Caco-2 (cell line): Measurements from ENCODE around the gene CACNA1A. TPM values are rescaled to one million over a fixed set of nuclear protein-coding genes. Genes with fewer than 3 reads are reported as not detected.

Experiments used
- BruUV-seq: library from RNA; stranded (reverse); fragments of 400-500 nt; replicated peaks from 2 replicates; lab custom pipeline; 2021; lab: Mats Ljungman, UMichigan
- CTCF ChIA-PET: fragments of 300-600 bp; sonication (Branson Sonifier 250); formaldehyde crosslinking; loops from one replicate; lab custom pipeline; 2022; ENCODE audit warnings: antibody characterized with exemption; lab: Charles Lee
- POLR2A ChIA-PET: fragments of 300-600 bp; sonication (Branson Sonifier 250); formaldehyde crosslinking; loops from one replicate; lab custom pipeline; 2022; ENCODE audit warnings: antibody characterized with exemption; lab: Charles Lee
- DNase-seq, 2 experiments: peaks; one replicate each; pipeline versions ENCODE4 v3.0.0 to v3.0.0-alpha.2; 2020 to 2022
- H3K27me3 ChIP-seq: replicated peaks from 2 replicates; pipeline ENCODE4 v1.6.0; 2011; ENCODE audit warnings: low read length; ENCODE audit not compliant: control insufficient read depth, insufficient read depth
- H3K36me3 ChIP-seq: 2 replicates; pipeline ENCODE4 v1.5.1; 2011; ENCODE audit warnings: low read length; ENCODE audit not compliant: control insufficient read depth, insufficient read depth
- H3K4me1 ChIP-seq: fragments of 250-450 bp; sonication (Bioruptor Pico); 2 replicates; pipeline ENCODE4 v1.5.1; 2020; ENCODE audit warnings: mild to moderate bottlenecking
- H3K4me3 ChIP-seq: 2 replicates; pipeline ENCODE4 v1.5.1; 2011; ENCODE audit warnings: low read depth, mild to moderate bottlenecking, control low read depth, low read length
- H3K9me3 ChIP-seq: fragments of 250-450 bp; sonication (Bioruptor Pico); 2 replicates; pipeline ENCODE4 v1.5.1; 2020; ENCODE audit warnings: mild to moderate bottlenecking, moderate library complexity
- H3K27ac Mint-ChIP-seq: one replicate; pipeline ENCODE4 v1.8.0; 2022; ENCODE audit warnings: mixed read lengths; ENCODE audit not compliant: unreplicated experiment
- H3K27me3 Mint-ChIP-seq: one replicate; pipeline ENCODE4 v1.8.0; 2022; ENCODE audit warnings: mixed read lengths; ENCODE audit not compliant: insufficient read depth, unreplicated experiment
- H3K36me3 Mint-ChIP-seq: one replicate; pipeline ENCODE4 v1.8.0; 2022; ENCODE audit warnings: mild to moderate bottlenecking, mixed read lengths; ENCODE audit not compliant: insufficient read depth, unreplicated experiment
- H3K4me1 Mint-ChIP-seq: one replicate; pipeline ENCODE4 v1.8.0; 2022; ENCODE audit warnings: low read depth, mixed read lengths; ENCODE audit not compliant: unreplicated experiment
- H3K4me3 Mint-ChIP-seq: one replicate; pipeline ENCODE4 v1.8.0; 2022; ENCODE audit warnings: mild to moderate bottlenecking, moderate library complexity, mixed read lengths; ENCODE audit not compliant: unreplicated experiment
- H3K9me3 Mint-ChIP-seq: one replicate; pipeline ENCODE4 v1.8.0; 2022; ENCODE audit warnings: mixed read lengths; ENCODE audit not compliant: unreplicated experiment
- intact Hi-C: fragments of 100-400 bp; cut with micrococcal nuclease; formaldehyde crosslinking; loops from one replicate; pipeline ENCODE4 v1.10.0; 2022; ENCODE audit not compliant: unreplicated experiment
- total RNA-seq: library from RNA; stranded (reverse); gene quantifications from 2 replicates; pipeline ENCODE4 v1.2.3, GENCODE V29; 2022
- TF ChIP-seq, protein P1 (sequence below), 2 experiments: fragments of 200-600 bp in 1 of 2; IDR thresholded peaks; 1 replicate in 1 of 2; 2 replicates in 1 of 2; pipeline versions ENCODE4 v1.5.1 to v1.8.0; 2011 to 2022; ENCODE audit warnings: antibody characterized with exemption in 1 of 2, control low read depth in 1 of 2, inconsistent platforms in 1 of 2, low read depth in 1 of 2, low read length in 1 of 2, mild to moderate bottlenecking in 1 of 2, moderate library complexity in 1 of 2; ENCODE audit not compliant: insufficient read depth in 1 of 2, severe bottlenecking in 1 of 2, unreplicated experiment in 1 of 2

The CACNA1A gene
- total RNA-seq, 1 experiment from 2014 or later = not detected

DNA sequence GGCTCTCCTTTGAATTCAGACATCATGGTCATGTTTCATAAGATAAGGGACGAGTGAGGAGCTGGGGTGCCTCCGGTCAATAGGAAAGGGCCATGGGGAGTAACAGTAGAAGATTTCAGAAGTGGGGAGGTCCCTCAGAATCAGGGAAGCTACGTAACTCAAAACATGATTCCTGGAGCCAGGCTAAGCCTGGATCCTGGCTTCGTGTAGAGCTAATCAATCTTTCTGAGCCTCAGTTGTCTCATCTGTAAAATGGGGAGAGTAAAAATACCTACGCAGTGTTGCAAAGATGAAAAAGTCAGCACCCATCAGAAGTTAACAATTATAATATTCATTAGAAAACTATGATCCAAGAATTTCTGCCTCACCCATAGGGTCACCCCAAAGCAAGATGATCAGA lies 106.5 kb downstream of the CACNA1A start:
- no TSS peak for BruUV-seq

GRCh38 chr19:13398780-13399726 lies 107.2 kb downstream of the CACNA1A start:
- Histone ChIP-seq H3K27me3 (no peaks in the 10 kb centered on the region), H3K9me3 (no peaks in the 10 kb centered on the region), H3K36me3 (no peaks in the 10 kb centered on the region), H3K4me1 (no peaks in the 10 kb centered on the region), H3K4me3 (no peak overlapping the region)
- H3K4me3 Mint-ChIP-seq = no peak overlapping the region
- no peaks in the 10 kb centered on the region for H3K36me3 Mint-ChIP-seq
- ChIA-PET CTCF (no interaction called here), POLR2A (no interaction called here)
- no peak for DNase-seq
- peaks cover 7% of the 10 kb centered on the region for H3K9me3 Mint-ChIP-seq
- no TSS peak for BruUV-seq
- TF ChIP-seq, protein P1, sequence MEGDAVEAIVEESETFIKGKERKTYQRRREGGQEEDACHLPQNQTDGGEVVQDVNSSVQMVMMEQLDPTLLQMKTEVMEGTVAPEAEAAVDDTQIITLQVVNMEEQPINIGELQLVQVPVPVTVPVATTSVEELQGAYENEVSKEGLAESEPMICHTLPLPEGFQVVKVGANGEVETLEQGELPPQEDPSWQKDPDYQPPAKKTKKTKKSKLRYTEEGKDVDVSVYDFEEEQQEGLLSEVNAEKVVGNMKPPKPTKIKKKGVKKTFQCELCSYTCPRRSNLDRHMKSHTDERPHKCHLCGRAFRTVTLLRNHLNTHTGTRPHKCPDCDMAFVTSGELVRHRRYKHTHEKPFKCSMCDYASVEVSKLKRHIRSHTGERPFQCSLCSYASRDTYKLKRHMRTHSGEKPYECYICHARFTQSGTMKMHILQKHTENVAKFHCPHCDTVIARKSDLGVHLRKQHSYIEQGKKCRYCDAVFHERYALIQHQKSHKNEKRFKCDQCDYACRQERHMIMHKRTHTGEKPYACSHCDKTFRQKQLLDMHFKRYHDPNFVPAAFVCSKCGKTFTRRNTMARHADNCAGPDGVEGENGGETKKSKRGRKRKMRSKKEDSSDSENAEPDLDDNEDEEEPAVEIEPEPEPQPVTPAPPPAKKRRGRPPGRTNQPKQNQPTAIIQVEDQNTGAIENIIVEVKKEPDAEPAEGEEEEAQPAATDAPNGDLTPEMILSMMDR (IDR thresholded peaks at IDR 0.05; ENCODE audit: insufficient read depth in 1 of 2, low read depth in 1 of 2, low read length in 1 of 2, severe bottlenecking in 1 of 2, unreplicated experiment in 1 of 2) = no peak
- no peaks in the 10 kb centered on the region for H3K4me1 Mint-ChIP-seq
- H3K27me3 Mint-ChIP-seq = peaks cover 5% of the 10 kb centered on the region
- no peak overlapping the region for H3K27ac Mint-ChIP-seq
- intact Hi-C loops = no loop called here

More for the DNA sequence above, 106.5 kb downstream of the CACNA1A start:
- Histone ChIP-seq H3K9me3 (no peaks in the 10 kb centered on the region), H3K4me3 (no peak overlapping the region), H3K27me3 (no peaks in the 10 kb centered on the region), H3K36me3 (no peaks in the 10 kb centered on the region), H3K4me1 (no peaks in the 10 kb centered on the region)
- CTCF ChIA-PET = no interaction called here
- Mint-ChIP-seq H3K9me3 (peaks cover 7% of the 10 kb centered on the region), H3K27me3 (peaks cover 2% of the 10 kb centered on the region), H3K27ac (no peak overlapping the region), H3K4me1 (no peaks in the 10 kb centered on the region), H3K36me3 (no peaks in the 10 kb centered on the region), H3K4me3 (no peak overlapping the region)
- no peak for DNase-seq
- TF ChIP-seq, protein P1 (IDR thresholded peaks at IDR 0.05; ENCODE audit: insufficient read depth in 1 of 2, low read depth in 1 of 2, low read length in 1 of 2, severe bottlenecking in 1 of 2, unreplicated experiment in 1 of 2) = no peak
- intact Hi-C loops = no loop called here
- POLR2A ChIA-PET = no interaction called here

GRCh38 chr19:13398182-13398581 lies 108.1 kb downstream of the CACNA1A start:
- no peak overlapping the region for H3K27ac Mint-ChIP-seq
- no peak overlapping the region for H3K4me3 Mint-ChIP-seq
- H3K27me3 ChIP-seq = no peaks in the 10 kb centered on the region
- no peaks in the 10 kb centered on the region for H3K36me3 Mint-ChIP-seq
- TF ChIP-seq, protein P1 (IDR thresholded peaks at IDR 0.05; ENCODE audit: insufficient read depth in 1 of 2, low read depth in 1 of 2, low read length in 1 of 2, severe bottlenecking in 1 of 2, unreplicated experiment in 1 of 2) = no peak
- no TSS peak for BruUV-seq
- peaks cover 10% of the 10 kb centered on the region for H3K27me3 Mint-ChIP-seq
- POLR2A ChIA-PET = no interaction called here
- DNase-seq = no peak
- no peaks in the 10 kb centered on the region for H3K4me1 Mint-ChIP-seq
- H3K9me3 Mint-ChIP-seq = peaks cover 7% of the 10 kb centered on the region
- CTCF ChIA-PET = no interaction called here
- no peak overlapping the region for H3K4me3 ChIP-seq
- no peaks in the 10 kb centered on the region for H3K4me1 ChIP-seq
- H3K36me3 ChIP-seq = no peaks in the 10 kb centered on the region
- no peaks in the 10 kb centered on the region for H3K9me3 ChIP-seq
- intact Hi-C loops = no loop called here
